SIG-M5 (cell line): ENCODE results near the gene PAN2.
A peak's percentile ranks its signal among the peaks of the same experiment; 100 is the strongest.
"Not testable (repeated sequence)": the region's sequence is repeated elsewhere in the genome, so short reads cannot be mapped to it uniquely, and the experiment has no call there.

ENCODE experiments used
- DNase-seq: peaks from one replicate; lab custom pipeline; 2025; lab: John Stamatoyannopoulos, UW

PAN2 gene

DNA sequence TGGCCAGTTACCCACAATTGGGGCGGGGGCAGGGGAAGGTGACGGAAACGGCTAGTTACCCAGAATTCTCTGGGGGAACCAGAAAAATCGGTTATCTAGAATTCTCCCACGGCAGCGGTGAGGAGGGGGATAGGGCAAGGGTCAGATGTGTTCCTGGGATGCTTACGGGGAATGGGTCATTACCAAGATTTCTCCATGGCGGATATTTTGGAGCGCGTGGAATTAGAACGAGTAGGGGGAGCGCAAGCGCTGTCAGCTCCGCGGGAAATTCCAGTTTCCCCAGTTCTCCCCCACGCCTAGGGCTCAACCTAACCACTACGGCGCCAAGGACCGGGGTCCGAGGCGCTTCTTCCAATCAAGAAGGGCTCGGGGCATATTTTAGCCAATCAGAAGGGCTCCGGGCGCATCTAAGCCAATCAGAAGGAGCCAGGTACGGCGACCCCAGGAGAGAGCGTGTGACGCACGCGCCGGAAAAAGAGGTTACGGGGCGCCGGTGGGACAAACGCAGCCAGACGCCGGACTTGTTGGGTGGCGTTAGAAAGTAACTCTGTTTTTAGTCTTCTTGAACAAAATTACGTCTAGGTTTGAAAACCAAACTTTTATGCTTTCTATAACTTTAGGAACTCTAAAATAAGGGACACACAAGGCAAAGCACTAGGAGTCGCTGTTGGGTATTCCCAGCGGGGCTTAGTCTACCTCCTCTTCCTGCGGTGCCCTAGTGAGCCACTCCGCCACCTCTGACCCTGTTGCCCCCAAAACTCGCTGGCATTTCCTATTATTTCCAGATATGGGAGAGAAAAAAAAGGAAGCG is at the start of gene PAN2:
Gene PAN2 (minus strand): TSS at position 322 of the 811 bp plus-strand sequence. CDS start 906 bp downstream, outside the sequence.
- peak; percentile 87 for DNase-seq

DNA sequence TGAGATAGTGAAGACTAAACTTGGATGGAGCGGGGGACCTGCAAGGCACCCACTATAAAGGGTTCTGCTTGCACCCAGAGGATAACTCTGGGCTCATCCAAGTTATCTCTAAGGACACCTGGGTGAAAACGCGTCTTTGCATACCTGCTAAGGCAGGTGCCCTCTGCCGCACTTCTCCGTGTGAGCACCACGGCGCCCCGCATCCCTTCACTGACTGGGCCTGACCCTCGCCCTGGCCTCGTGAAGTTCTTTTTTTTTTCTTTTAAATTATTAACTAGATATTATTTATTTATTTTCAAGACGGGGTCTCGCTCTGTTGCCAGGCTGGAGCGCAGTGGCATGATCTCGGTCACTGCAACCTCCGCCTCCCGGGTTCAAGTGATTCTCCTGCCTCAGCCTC is 48.8 kb upstream of the PAN2 start:
- DNase-seq: no peak

DNA sequence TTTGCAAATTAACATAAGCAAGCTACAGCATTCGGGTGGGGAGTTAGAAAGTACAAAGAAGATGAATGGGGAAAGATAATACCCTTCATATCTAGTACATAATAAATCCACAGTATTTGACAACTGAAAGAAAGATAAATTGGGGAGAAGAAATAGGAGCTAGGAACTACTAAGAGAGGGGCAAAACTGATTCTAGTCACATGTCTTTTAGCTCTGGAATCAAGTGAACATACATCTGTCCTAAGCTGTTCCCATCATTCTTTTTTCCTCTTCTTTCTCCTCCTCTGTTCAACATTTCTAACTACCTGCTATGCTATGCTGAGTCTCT is 44.2 kb upstream of the PAN2 start:
- DNase-seq: no peak

DNA sequence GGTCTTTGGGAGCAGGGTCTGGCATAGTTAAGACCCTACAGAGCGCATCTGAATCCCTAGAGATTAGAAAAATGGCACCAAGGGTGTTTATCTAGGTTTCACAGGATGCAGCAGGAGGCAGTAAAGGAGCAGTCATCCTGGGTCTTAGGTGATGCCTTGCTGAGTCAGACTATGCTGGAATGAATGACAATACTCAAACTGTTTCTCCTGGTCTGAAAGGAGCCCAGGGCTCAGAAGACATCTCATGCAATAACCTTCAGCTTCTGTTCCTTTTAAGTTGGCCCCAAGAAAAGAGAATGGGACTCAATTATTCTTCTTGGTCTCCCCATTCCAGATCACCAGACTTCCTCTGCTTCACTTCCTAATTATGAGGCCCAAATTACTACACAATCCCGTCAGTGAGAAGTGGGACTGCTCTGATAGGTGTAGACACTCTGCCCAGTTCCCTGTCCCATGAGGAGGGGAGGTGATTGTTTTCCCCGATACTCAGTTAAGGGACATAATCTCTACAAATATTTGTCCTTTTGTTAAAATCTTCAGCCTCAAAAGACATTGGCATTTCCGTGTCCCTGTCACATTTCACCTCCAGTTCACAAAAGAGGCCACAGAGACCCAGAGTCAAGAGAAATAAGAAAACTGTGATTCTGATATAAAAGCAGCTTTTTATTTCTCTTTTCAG is 43.6 kb upstream of the PAN2 start:
- DNase-seq: no peak

- no peak for DNase-seq
Measured at GRCh38 chr12:56375598-56376434, 42.0 kb upstream of the PAN2 start.

DNA sequence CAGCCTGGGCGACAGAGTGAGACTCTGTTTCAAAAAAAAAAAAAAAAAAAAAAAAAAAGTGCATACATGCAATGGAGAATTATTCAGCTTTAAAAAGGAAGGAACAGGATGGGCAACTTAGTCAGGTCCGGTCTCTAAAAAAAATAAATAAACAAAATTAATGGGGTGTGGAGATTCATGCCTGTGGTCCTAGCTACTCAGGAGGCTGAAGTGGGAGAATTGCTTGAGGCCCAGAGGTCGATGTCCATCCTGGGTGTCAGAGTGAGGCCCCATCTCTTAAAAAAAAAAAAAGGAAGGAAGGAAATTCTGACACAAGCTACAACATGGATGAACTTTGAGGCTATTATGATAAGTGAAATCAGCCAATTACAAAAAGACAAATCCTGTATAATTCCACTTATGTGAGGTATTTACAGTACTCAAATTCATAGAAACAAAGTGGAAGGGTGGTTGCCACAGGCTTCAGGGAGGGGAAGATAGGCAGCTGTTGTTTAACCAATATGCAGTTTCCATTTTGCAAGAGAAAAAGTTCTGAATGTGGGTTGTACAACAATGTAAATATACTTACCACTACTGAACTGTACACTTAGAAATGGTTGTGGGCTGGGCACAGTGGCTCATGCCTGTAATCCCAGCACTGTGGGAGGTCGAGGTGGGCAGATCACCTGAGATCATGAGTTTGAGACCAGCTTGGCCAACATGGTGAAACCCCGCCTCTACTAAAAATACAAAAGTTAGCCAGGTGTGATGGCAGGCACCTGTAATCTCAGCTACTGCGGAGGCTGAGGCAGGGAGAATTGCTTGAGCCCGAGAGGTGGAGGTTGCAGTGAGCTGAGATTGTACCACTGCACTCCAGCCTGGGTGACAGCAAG is 41.2 kb upstream of the PAN2 start:
- no peak for DNase-seq

DNA sequence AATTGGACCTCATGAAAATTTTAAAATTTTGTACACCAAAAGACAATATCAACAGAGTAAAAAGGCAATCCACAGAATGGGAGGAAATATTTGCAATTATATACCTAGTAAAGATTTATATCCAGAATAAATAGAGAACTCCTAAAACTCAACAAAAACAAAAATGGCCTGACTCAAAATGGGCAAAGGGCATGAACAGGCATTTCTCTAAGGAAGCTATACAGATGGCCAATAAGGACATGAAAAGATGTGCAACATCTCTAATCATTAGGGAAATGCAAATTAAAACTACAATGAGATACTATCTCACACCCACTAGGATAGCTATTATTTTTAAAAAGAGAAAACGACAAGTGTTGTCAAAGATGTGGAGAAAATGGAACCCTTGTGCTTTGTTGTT is 39.7 kb upstream of the PAN2 start:
- DNase-seq: no peak

GRCh38 chr12:56366948-56367347 is 33.1 kb upstream of the PAN2 start:
- no peak for DNase-seq

DNA sequence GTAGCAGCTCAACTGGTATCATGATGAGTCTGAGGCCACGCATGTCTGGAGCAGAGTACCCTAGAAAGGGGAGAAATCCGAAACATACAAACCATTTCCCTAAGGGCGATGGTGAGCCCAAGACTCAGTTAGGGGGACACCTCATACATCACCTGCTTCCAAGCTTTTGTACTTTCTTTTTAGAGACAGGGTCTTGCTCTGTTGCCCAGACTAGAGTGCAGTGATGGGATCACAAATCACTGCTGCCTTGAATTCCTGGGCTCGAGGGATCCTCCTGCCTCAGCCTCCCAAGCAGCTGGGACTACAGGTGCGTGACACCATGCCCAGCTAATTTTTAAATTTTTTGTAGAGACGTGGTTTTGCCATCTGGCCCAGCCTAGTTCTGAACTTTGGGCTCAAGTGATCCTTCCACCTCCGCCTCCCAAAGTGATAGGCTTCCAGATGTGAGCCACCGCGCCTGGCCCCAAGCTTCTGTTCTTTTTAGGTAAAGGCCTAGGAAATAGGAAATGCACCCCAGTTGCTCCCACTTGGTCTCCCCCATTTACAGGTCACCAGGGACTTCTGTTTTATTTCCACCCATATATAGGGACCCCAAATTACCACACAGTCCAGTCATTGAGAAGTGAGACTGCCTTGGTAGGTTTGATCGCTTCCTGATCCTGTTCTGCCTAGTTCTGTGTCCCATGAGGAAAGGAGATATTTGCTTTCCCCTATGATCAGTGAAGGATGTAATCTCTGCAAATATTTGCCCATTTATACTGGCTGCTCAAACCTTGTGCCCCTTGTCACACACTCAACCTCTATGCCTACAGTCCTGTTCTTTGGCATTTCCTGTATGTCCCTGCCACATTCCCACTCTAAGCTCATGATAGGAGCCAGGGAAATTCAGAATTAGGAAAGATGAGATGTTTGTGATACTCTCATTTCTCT is 28.6 kb upstream of the PAN2 start, which contains the start of gene APOF:
Gene APOF (minus strand): TSS at position 728 of the 930 bp plus-strand sequence. CDS start 112 bp downstream, at position 616.
- no peak for DNase-seq

- no peak for DNase-seq
Measured at GRCh38 chr12:56361487-56362129, 27.8 kb upstream of the PAN2 start.

- peak; percentile 100 for DNase-seq
Measured at GRCh38 chr12:56359851-56360767, 26.3 kb upstream of the PAN2 start, which contains the start of gene STAT2. TSS of gene STAT2 (minus strand) at chr12:56360107. CDS start at chr12:56356571, 3,536 bp downstream.

GRCh38 chr12:56358836-56359532 is 25.2 kb upstream of the PAN2 start:
- peak; percentile 60 for DNase-seq

DNA sequence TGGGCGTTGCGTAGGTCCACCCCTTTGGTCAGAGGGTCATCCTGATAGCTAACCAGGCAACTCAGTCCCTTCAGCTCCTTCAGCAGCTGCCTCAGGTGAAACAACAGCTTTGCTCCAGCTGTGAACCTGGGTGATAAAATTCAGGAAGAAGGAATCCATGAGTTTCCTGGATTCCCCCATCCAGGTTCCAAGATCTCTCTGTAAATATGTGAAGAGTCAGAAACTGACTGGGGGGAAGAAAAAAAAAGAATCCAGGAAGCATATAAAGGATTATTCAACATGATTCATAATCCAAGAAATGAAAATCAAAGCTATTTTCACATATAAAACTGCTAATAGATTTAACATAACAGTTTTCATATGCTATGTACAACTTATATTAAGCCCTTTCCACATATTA is 17.5 kb upstream of the PAN2 start:
- DNase-seq: no peak

DNA sequence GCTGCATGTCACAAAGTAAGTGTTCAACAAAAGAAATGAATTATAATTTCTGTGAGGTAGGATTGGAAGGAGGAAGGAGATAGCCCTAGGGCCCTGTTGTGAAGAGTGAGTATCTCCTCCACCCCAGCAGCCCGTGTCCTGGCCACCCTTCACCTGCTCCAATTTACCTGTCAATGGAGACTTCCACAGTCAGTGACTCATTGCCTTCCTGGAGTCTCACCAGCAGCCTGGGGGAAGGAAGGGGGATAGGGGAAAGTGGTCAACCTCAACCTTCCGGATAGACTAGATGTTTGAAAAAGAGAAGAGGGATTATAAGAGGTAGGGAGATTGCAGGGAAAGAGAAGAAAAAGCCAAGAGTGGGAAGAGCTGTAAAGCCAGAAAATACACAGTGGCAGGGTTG is 16.9 kb upstream of the PAN2 start:
- DNase-seq: no peak

GRCh38 chr12:56348776-56349175 is 15.0 kb upstream of the PAN2 start:
- no peak for DNase-seq

DNA sequence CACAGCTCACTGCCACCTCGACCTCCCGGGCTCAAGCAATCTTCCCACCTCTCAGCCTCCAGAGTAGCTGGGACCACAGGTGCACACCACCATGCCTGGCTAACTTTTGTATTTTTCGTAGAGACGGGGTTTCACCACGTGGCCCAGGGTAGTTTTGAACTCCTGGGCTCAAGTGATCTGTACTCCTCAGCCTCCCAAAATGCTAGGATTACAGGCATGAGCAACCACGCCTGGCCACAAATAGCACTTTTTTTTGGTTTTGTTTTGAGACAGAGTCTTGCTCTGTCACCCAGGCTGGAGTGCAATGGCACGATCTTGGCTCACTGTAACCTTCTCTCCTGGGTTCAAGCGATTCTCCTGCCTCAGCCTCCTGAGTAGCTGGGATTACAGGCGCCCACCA is 13.5 kb upstream of the PAN2 start:
- not testable (repeated sequence) for DNase-seq

DNA sequence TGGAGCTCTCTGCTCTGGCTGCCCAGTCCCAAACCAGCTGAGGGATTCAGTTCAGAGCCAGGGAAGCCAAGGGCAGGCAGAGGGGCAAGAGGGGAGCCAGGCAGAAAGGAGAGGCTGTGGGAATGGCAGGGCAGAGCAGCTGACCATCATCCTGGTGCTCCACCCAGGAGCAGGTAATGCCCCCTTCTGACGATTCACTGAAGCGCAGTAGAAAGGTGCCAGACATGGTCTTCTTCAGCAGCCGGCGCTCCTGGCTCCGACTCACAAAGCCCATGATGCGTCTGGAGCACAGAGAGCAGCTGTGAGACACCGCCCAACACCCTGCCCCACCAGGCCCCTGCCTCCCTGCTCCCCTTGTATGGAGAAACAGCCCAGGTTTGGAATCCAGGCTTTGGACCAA is 12.9 kb upstream of the PAN2 start:
- no peak for DNase-seq

- not testable (repeated sequence) for DNase-seq
Measured at GRCh38 chr12:56342290-56342689, 8.5 kb upstream of the PAN2 start.
